GM21360 (cell line): ENCODE data around the gene C5orf24.

Experiments used
- ATAC-seq: cut with Tn5 transposase; IDR thresholded peaks from one replicate; pipeline ENCODE4 v1.9.1; 2021; ENCODE audit warnings: mild to moderate bottlenecking, moderate library complexity; ENCODE audit not compliant: unreplicated experiment

The C5orf24 gene

GRCh38 chr5:134905246-134905996 lies 59.7 kb downstream of the C5orf24 start:
- ATAC-seq: peak; percentile 32

DNA sequence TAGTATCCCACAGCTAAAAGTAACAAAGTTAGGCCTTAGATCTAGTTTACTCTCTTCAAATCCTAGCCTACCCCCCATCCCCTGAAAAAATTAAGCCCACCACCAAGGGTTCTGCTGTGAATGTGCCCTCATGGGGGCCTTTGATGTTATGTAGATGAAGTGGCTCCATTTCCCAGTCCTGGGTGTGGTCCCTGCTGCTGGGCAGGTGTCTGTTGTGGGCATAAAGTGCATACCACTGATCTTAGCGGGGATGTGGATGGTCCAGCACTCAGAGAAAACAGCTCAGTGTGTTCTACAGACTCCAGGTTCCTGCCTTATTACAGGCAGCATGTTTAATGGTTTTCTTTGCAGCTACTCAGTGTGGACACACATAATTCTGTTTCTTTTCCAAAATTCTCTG lies 61.0 kb downstream of the C5orf24 start:
- no peak for ATAC-seq
